Stimulated activated CD4-positive, alpha-beta T cell treated with anti-CD3 and anti-CD28 coated beads, Interleukin-4, amount 100 ng/mL, for 24 hours (primary cell): ENCODE measurements around the gene SLC38A8.

Experiments used
- DNase-seq: peaks from one replicate; pipeline ENCODE4 v3.0.0-alpha.2; 2020

The SLC38A8 gene

DNA sequence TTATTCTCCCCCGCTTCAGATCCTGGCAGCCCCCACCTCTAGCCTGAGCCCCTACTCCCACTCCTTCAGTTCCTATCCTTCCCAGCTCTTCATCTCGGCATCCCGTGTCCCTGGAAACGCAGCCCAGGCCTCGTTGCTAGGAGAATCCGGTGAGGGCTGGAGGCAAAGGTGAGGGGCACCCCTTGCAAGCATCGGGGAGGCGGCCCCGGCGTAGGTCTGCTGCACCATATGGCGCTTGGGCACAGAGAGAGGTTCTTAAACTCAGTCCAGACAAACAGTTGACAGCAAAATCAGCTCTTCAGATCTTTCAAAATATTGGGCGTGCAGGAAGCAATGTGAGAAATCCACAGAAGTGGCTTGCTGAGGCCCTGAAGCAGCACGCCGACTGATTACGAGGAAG is 15.0 kb downstream of the SLC38A8 start:
- DNase-seq = no peak

DNA sequence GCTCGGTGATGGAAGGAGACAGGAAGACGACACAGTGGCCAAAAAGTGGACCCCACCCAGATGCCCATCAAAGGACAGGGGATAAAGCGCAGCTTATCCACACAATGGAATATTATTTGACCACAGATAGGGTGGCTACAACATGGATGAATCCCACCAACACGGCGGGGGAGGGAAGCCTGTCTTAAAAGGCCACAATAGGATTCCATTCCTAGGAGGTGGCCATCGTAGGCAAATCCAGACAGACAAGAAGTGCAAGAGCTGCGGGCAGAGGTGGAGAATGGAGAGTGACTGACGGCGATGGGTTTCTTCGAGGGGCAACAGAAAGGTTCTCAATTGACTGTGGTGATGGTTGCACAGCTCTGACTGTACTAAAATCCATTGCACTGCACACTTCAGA is 16.0 kb downstream of the SLC38A8 start:
- no peak for DNase-seq

DNA sequence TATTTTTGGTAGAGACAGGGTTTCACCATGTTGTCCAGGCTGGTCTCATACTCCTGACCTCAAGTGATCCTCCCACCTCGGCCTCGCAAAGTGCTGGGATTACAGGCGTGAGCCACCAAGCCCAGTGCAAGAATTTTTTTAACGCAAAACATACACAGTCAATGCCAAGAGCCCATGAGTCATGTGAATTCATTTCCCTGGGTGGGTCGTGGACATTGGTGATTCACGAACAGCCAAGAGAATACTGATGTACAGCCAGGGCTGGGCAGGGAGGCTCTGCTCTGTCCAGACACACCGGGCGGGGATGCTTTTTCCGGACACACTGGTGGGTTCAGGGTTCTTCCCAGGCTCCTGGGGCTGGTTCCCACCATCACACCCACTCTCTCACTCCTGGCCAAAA is 17.7 kb downstream of the SLC38A8 start:
- DNase-seq = no peak

DNA sequence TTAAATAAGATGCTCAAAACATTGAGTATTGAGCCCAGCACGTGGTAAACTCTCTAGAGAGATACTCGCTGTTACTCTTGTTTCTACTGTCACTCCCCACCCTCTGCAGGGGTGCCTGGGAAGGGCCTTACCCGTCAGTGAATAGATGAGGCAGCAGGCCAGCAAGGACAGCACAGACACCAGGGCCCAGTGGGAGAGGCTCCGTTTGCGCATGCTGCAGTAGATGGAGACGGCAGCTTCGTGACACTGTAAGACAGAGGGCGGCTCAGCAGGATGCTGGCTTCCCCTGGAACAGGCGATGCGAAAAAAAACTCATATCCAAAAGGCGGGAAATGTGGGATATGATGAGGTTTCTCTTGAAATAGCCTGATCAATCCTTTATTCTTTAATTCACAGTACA is 20.0 kb downstream of the SLC38A8 start:
- no peak for DNase-seq

DNA sequence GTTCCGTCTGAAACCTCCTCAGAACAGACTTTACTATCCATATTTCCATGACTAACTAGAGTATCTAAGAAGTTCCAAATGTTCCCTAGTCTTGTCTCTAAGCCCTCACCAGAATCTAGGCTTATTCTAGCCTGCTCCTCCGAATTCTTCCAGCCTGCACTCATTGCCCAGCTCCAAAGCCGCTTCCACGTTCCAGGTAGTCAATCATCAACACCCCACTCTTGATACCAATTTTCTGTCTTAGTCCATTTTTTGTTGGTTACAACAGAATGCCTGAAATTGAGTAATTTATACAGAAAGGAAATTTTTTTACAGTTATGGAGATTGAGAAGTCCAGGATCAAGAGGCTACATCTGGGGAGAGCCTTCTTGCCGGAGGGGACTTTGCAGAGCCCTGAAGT is 21.1 kb downstream of the SLC38A8 start:
- no peak for DNase-seq

DNA sequence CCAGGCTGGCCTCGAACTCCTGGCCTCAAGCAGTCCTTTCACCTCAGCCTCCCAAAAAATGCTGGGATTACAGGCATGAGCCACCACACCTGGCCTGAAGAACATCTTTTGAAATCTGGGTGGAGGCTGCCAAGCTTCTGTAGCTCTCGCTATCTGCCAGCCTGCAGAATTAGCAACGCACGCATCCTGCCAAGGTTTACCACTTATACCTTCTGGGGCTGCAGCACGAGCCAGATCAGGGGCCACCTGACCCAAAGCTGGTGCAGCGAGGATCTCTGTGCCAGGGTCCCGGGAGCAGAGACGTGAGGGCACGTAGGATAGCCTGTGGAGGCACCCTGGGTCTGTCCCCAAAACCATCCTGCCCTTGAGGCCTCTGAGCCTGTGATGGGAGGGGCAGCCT is 22.2 kb downstream of the SLC38A8 start:
- no peak for DNase-seq

DNA sequence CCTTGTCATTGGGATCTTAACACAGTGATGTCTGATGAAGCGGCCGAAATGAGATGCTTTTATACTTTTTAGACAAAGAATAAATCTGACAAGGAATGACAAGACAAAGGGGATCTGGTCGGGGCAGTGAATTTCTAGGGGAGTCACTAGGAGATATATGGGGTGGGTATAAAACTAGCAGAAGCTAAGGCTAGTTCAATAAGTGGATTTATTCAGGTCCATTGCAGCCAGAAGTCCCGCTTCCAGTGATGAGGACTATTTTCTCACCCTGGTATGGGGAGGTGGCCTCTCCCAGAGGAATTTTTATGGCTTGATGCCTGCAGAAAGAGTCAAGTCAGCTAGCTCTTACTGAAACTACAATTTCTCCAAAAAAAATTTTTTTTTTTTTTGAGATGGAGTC is 23.9 kb downstream of the SLC38A8 start:
- no peak for DNase-seq

DNA sequence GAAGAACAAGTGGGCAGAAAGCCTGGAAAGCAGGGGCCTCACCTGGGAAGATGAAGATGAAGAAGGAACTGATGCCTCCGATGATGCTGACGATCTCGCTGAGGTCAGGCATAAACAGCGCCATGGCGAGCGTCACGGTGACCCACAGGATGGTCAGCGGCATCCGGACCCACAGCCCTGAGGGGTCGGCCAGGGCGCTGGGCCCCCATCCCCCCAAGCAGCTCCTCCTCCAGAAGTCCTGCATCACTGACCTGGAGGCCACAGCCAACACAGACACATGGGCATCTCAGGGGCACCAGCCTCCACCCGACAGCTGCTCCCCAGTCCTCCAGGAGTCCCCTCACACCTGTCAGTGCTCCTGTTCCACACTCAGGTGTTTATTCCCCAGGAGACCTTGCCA is 26.1 kb downstream of the SLC38A8 start:
- DNase-seq = no peak

DNA sequence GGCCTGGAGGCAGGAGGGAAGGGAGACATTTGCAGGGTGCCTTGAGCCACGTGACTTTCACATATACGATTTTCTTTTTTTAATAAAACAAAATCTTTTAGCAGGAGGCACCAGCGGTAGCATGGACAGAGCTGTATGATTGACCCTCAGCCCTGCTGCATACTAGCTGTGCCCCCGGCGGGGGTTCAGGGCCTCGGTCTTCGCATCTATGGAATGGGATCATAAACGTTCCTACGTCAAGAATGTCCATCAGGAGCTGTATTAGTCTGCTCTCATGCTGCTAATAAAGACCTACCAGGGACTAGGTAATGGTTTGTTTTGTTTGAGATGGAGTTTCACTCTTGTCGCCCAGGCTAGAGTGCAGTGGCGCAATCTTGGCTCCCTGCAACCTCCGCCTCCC is 27.2 kb downstream of the SLC38A8 start:
- DNase-seq = no peak

DNA sequence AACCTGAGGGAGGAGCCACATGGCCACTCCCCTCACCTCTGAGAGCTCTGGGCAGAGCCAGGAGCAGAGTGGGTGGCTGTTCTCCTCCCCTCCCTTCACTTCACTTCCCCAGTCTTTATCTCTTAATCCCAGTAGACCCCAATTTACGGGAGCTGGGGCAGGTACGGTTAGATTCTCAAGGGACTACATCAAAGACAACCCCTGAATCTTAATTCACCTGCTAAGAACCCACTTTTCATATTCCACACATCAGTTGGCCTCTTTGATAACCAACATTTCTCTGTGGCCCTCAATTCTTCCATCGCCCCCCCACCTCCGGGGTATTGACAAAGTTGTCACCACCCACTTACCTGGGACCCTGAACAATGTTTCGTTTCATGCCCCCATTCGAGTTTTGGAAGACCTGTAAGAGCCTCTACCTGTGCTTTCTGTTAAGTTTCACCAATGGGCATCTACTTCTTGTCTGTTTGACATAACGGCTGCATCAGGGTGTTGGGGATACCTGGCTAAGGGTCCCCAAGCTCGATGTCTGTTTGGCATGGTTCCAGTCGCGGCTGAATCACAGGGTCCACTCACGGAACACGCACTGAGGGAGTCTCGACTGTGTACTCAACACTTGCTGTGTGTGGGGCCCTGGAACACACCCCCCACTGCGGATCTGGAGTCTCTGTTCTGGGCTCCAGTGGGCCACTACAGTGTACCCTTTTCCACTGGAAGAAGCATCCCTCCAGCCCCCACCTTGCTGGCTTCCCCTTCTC is 27.8 kb downstream of the SLC38A8 start:
- DNase-seq = no peak

DNA sequence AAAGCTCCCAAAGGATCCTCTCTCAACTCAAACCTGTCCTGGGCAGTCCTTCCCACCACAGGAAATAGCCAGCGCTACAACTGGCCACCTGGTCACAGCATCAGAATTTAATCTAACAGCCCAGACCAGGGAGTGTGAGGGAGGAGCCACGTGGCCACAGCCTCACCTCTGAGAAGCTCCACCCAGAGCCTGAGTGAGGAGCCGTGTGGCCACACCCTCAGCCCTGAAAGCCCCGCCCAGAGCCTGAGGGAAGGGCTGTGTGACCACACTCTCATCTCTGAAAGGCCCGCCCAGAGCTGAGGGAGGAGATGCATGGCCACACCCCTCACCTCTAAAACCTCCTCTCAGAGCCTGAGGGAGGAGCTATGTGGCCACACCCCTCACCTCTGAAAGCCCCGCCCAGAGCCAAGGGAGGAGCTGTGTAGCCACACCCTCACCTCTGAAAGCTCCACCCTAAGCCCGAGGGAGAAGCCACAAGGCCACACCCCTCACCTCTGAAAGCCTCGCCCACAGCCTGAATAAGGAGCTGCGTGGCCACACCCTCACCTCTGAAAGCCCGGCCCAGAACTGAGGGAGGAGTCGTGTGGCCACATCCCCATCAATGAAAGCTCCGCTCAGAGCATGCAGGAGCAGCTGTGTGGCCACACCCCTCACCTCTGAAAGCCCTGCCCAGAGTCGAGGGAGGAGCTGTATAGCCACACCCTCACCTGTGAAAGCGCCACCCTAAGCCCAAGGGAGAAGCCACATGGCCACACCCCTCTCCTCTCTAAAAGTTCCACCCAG is 28.6 kb downstream of the SLC38A8 start:
- DNase-seq = peak; percentile 39

DNA sequence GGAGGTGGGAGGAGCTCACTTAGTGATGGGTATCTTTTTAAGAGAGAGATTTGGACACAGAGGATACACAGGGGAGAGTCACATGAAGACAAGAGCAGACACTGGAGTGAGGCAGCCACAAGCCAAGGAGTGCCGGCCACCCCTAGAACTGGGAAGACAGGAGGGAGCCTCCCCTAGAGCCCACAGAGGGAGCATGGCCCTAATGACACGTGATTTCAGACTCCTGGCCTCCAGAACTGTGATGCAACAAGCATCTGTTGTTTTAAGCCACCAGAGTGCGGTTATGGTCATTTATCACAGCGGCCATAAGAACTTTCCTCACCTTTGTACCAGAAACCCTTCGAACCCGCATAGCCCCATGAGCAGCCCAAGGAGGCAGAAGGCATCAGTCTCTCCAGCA is 33.3 kb downstream of the SLC38A8 start:
- no peak for DNase-seq

DNA sequence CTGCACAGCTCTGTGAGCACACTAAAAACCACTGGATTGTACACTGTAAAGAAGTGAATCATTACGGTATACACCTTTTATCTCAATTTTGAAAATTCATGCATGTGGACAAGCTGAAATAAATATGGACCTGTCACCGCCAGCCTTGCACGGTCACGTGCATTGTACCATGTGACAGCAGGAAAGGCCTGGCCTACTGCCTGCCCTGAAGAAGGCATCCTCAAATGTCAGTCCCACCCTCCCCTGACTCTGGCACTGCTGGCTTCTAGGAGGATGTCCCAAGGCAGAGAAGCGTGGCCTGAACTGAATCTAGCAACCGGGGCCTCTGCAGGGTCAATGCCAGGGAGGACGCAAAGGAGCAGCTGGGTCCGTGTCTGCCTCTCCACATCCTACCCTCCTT is 34.6 kb downstream of the SLC38A8 start:
- DNase-seq = no peak

DNA sequence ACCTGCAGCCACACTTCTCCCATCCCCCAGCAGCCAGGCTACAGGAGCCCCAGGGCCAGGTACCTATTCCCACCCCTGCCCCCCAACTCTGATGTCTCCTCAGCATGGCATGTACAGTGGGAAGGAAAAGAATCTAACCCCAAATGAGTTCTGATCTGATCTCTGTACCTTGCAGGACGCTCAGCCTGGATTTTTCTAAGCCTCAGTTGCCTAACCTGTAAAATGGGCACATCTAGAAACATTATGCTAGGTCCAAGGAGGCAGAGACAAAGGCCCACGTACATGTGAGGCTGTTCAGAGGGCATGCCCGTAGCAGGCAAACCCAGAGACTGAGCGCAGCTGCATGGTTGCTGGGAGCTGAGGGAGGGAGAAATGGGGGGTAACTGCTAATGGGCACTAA is 35.1 kb downstream of the SLC38A8 start:
- no peak for DNase-seq

DNA sequence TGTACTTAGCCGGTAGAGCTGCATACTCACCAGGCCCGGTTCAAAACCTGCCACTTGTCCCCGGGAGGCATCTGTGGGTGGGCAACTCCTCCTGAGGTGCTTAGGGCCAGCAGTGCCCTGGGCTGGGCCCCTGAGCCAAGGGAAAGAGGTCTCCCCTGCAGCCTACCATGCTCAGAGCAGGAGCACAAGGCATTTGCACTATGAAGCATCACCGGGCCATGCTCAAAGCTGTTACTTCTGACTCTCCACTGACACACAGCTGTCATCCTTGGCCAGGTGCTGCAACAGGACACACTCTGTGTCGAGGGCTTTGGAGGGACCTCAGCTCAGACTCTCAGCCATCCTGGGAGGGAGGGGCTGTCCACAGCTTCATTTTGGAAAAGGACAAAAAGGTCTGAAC is 37.2 kb downstream of the SLC38A8 start:
- no peak for DNase-seq

DNA sequence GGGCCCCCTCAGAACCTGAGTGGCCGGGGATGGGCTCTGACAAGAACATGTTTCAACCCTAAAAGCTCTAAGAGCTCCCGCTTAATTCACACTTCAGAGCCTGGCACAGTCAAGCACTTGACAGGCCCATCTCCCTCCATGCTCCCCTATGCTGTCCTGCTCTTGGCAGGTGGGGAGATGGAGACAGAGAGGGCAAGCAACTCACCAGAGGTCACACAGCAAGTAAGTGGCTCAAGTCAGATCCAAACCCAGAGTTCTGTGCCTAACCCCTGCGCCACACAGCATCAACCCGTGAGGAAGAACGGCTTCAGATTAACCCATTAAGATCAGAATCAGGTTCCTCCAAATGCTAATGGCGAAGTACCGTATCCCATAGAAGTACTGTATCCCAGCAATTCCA is 38.2 kb downstream of the SLC38A8 start:
- DNase-seq = no peak

DNA sequence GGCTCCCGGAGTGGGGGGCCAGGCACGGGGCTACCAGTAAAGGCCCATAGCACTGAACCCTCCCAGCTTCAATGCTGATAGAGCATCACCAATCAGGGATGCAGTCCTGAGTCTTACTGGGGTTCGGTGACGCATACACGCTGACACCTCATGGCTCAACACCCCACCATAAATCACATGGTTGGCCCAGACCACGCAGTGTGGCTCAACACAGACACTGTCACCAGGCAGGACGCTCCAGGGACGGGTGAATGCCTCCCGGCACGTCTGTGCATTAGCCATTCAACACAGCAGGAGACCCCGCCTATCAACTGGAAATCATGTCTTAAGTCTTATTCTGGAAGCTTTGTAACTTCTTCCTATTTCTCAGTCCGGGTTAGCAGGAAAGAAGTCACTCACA is 39.6 kb downstream of the SLC38A8 start:
- DNase-seq = no peak

DNA sequence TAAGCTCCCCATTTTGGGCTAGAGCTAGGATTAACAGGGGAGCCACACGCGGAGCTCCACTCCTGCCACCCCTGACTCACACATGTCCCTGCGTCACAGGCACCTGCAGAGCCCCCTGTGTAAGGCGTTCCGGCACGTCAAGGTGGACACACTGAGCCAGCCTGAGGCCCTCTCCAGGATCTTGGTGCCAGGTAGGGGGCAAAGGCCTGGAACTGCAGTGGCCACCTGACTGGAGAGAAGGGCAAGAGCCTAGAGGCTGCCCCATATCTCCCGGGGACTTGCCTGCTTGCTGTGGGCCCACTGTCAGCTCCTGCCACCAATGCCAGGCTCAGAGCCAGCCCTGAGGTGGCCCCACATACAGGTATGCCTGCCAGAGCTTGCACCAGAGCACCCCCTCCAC is 40.9 kb downstream of the SLC38A8 start:
- DNase-seq = no peak

DNA sequence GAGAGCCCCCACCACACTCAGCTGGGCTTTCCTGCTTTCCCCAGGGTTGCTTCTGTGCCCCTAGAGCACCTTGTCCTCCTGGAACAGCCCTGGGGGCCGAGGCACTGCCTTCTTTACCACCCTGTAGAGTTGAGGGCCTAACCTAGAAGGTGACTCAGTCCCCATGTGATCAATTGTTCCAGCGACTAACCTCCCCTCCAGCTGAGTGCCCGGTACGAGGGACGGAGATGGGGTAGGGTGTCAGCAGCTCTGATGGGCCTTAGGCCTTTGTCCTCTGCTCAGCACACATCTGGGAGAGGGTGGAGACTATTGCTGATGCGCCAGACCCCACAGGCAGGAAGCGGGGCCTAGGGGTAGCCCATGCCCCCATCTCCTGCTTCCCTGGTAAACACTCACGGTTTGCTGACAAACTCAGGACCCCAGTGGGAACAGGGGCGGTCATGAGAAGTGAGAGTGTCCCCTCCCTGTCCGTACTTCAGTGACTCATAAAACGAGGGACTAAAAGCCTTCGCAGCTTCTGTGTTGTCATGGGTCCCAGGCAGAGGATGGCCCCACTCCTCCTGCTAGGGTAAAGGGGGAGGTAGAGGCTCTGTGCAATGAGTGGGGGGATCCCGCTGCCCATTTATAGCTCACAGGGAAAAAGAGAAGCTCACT is 41.5 kb downstream of the SLC38A8 start:
- no peak for DNase-seq

DNA sequence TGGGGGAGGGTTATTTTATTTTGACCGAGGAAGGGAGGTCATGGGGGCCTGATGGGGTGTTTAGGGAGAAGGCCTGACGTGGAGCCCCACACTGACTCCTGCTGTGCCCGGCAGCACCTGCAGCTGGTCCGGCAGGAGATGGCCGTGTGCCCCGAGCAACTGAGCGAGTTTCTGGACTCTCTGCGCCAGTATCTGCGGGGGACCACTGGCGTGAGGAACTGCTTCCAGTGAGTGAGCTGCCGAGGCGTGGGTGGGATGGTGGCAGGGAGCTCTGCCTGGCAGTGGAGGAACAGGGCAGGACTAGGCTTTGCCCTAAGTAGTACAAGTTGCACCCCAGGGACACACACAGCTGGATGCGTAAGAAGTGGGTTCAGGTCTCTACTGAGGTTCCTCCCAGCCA is 44.5 kb downstream of the SLC38A8 start:
- DNase-seq = no peak

DNA sequence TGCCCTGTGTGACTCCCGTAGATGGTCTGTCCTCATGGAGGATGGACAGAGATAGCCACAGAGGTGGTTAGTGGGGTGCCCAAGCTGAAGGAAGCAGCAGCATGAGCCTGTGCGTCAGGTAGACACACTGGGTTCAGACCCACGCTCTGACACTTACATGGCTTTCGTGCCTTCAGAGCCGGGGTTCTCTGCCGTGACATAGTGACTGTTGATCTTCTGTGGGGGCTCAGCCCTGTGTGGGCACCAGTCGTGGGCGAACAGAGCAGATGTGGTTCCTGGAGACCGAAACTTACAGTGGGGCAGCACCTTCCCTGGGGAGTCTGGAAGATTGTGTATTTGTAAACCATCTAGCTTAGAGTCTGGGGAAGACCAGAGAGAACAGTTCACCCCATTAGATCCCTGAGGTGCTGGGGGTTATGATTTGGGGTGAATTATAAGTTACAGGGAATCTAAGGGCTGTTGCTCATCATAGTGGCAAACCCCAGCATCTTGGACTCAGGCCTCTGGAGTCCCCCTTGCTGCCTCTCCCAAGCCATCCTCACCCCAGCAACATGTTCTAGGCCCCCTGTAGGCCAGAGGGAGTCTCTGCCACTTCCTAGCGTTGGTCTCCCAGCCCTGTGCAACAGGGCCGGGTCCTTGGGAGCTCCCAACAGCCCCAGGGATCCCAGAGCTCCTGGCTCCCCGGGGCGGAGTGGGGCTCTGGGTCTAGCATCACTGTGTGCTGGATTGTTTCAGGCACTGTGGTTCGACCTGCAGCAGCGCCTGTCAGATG is 45.9 kb downstream of the SLC38A8 start:
- DNase-seq = no peak

DNA sequence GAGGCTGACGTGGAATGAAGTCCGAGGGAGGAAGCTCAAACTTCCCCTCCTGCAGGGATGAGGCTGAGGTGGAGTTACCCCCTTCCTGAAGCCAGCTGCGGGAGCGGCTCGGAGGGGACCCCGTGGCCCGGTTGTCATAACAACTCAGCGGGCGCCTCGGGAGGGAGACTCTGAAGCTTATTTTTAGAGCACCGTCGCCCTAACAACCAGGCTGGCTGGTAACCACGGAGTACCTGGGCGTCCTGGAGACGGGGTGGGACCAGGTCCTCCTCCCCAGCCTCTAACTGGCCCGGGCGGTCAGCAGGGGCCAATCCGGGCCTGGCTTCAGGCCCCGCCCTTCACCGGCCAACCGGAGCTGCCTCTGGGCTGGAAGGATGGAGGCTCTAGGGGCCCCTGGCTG is 46.8 kb downstream of the SLC38A8 start:
- DNase-seq = no peak

DNA sequence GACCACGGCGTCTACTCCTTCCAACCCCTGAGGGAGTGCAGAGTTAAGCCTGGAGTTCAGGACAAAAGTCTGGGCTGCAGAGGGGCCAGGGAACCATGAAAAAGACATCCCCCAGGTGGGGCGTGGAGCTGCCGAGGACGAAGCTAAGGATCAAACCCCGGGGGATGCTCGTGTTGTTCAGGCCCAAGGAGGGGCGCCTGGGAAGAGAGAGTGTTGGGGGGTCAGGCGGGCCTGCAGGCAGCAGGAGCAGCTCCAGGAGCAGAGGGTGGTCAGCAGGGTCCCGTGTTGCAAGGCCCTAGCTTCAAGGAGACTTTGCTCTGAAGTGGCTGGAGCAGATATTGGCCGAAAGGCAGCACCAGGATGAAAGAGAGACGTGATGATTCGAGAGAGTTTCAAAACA is 47.9 kb downstream of the SLC38A8 start:
- no peak for DNase-seq
